ENCODE results near the gene IGFLR1.

DNA sequence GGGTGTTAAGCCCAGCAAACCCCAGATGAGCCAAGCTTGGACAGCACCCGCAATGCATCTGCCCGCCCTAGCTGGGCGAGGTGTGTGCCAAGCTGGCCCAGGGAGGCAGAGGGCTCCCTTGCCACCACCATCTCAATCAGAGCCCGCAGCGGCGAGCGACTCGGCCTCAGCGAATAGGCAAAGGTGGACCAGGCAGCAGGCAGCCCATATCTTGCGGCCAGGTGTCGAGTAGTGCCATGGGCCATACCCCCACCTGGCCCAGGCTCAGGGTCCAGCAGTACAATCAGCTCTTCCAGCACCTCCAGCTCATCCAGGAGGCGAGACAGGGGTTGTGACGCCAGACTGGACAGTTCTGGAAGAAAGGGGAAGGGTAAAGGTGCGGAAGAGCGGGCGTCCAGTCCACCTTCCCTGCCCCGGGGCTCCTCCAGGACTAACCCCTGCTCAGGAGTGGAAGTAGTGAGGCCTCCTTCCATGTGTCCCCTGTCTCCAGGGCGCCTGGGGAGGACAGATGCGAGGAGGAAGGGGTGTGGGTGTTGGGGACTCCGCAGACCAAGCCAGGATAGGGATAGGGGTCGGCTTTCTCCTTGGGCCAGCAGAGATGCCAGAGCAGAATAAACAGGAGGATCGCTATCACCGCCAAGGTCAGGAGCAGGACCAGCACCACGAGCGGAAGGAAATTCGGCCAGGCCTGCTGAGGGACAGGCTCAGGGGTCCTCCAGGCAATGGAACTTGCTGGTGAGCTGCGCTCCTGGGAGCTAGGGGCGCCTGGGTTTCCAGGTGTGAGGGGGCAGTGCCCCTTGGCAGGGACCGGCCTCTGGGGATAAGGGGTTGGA, 2.8 kb downstream of the IGFLR1 start:
- no peak for TF ChIP-seq POLR2A (IDR thresholded peaks at IDR 0.05; ENCODE audit: extremely low read depth, insufficient read length)
- TF ChIP-seq, protein P1, sequence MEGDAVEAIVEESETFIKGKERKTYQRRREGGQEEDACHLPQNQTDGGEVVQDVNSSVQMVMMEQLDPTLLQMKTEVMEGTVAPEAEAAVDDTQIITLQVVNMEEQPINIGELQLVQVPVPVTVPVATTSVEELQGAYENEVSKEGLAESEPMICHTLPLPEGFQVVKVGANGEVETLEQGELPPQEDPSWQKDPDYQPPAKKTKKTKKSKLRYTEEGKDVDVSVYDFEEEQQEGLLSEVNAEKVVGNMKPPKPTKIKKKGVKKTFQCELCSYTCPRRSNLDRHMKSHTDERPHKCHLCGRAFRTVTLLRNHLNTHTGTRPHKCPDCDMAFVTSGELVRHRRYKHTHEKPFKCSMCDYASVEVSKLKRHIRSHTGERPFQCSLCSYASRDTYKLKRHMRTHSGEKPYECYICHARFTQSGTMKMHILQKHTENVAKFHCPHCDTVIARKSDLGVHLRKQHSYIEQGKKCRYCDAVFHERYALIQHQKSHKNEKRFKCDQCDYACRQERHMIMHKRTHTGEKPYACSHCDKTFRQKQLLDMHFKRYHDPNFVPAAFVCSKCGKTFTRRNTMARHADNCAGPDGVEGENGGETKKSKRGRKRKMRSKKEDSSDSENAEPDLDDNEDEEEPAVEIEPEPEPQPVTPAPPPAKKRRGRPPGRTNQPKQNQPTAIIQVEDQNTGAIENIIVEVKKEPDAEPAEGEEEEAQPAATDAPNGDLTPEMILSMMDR (IDR thresholded peaks at IDR 0.05; ENCODE audit: low read depth, low read length) = no peak
- TF ChIP-seq, protein P2, sequence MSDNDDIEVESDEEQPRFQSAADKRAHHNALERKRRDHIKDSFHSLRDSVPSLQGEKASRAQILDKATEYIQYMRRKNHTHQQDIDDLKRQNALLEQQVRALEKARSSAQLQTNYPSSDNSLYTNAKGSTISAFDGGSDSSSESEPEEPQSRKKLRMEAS (IDR thresholded peaks at IDR 0.05; ENCODE audit: low read depth, low read length) = no peak
- no peak for TF ChIP-seq MYC (IDR thresholded peaks at IDR 0.05; ENCODE audit: low read depth, low read length)

Data from NB4 (cell line).